GM18867 (cell line): Measurements from ENCODE around the gene LYAR.

Experiments
- ATAC-seq: cut with Tn5 transposase; IDR thresholded peaks from one replicate; pipeline ENCODE4 v1.9.1; 2021; ENCODE audit warnings: mild to moderate bottlenecking, moderate library complexity; ENCODE audit not compliant: unreplicated experiment

LYAR gene

GRCh38 chr4:4225915-4226605 lies 63.9 kb downstream of the LYAR start:
- no peak for ATAC-seq
